Lower leg skin (tissue), 4 donors: ENCODE results near the gene BLTP2. TPM values are rescaled to one million over a fixed set of nuclear protein-coding genes. Genes with fewer than 3 reads are reported as not detected.

Experiments
- DNase-seq, 2 donors: peaks; one replicate each; pipeline ENCODE4 v3.0.0-alpha.2; 2019; ENCODE audit warnings: low spot score in 2 of 2
- H3K4me3 ChIP-seq: fragments of 200-600 bp; sonication (generic); 2 replicates; pipeline ENCODE4 v1.5.1; 2017; ENCODE audit warnings: mild to moderate bottlenecking, low read depth; ENCODE audit not compliant: poor library complexity, severe bottlenecking
- POLR2A ChIP-seq, 2 donors: fragments of 450-650 bp; IDR thresholded peaks; one replicate each; pipeline ENCODE4 v1.6.1; 2016 to 2017; ENCODE audit warnings: antibody characterized with exemption in 2 of 2, mild to moderate bottlenecking in 1 of 2, moderate library complexity in 1 of 2
- WGBS, 2 donors: methylation state at CpG; one replicate each; pipeline ENCODE4 v1.1.5; 2018; 5-methylcytosine and 5-hydroxymethylcytosine counted together
- intact Hi-C: fragments of 100-400 bp; cut with DNase I; formaldehyde crosslinking; loops from one replicate; pipeline ENCODE4 v1.15.0; 2023; ENCODE audit warnings: low total_unique reads
- total RNA-seq, 4 donors: library from RNA; depleted of rRNA; stranded (reverse); fragments of >200 nt; gene quantifications; one replicate each; pipeline ENCODE4 v1.1.0, GENCODE V29; 2016
- TF ChIP-seq, protein P1 (sequence below), 3 donors: fragments of 450-650 bp; IDR thresholded peaks; one replicate each; pipeline ENCODE4 v1.5.1; 2016; ENCODE audit warnings: antibody characterized with exemption in 3 of 3, mild to moderate bottlenecking in 3 of 3, moderate library complexity in 2 of 3

Gene BLTP2
- total RNA-seq, 4 donors from 2014 or later = 51.0 to 93.7 (median 83.7) TPM

DNA sequence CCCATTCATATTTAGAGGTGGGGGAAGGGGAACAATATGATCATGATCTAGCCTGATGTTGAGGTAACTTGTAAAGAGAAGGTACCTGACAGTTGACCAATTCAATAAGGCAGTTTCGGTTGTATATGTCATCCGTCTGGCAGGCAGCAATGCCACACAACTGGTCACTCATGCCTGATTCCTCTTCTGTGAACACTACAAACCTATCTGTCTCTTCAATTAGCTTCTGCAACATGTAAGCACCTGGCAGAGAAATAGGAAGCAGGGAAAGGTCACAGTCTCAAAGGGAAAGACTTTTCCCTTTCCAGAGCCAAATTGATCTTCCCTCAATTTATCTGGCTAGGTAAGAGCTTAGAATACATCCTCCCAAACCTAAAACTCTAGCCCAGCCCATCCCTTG lies 20.8 kb downstream of the BLTP2 start:
- WGBS, 2 donors = 87 to 94% methylated on average over 2 of the region's 2 CpGs
- intact Hi-C loops = no loop called here

DNA sequence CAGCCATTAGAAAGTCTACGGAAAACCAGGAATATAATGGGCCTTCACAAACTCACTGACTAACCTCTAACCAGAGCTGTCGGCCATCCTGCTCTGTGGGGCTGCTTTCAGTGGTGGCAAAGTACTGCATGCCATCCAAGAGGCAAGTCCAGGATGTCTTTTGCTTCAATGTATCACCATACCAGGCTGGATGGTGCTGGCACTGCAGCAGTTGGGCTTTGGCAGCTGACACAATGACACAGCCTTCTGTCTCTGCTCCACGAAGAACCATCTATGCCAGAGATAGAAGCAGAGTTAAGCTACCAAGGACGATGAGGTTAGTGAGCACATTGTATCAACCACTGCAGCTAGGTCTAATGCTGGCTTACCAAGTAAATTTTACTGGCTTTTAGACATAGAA lies 21.3 kb downstream of the BLTP2 start:
- TF ChIP-seq, protein P1, sequence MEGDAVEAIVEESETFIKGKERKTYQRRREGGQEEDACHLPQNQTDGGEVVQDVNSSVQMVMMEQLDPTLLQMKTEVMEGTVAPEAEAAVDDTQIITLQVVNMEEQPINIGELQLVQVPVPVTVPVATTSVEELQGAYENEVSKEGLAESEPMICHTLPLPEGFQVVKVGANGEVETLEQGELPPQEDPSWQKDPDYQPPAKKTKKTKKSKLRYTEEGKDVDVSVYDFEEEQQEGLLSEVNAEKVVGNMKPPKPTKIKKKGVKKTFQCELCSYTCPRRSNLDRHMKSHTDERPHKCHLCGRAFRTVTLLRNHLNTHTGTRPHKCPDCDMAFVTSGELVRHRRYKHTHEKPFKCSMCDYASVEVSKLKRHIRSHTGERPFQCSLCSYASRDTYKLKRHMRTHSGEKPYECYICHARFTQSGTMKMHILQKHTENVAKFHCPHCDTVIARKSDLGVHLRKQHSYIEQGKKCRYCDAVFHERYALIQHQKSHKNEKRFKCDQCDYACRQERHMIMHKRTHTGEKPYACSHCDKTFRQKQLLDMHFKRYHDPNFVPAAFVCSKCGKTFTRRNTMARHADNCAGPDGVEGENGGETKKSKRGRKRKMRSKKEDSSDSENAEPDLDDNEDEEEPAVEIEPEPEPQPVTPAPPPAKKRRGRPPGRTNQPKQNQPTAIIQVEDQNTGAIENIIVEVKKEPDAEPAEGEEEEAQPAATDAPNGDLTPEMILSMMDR (IDR thresholded peaks at IDR 0.05) = no peak
- no peak for TF ChIP-seq POLR2A (IDR thresholded peaks at IDR 0.05)
- no peak overlapping the region for H3K4me3 ChIP-seq
- no peak for DNase-seq
- 82 to 87% methylated on average over 4 of the region's 4 CpGs for WGBS, 2 donors
- intact Hi-C loops = no loop called here

More for the DNA sequence above, 20.8 kb downstream of the BLTP2 start:
- no peak overlapping the region for H3K4me3 ChIP-seq
- DNase-seq = no peak
- TF ChIP-seq, protein P1 (IDR thresholded peaks at IDR 0.05) = no peak
- no peak for TF ChIP-seq POLR2A (IDR thresholded peaks at IDR 0.05)

DNA sequence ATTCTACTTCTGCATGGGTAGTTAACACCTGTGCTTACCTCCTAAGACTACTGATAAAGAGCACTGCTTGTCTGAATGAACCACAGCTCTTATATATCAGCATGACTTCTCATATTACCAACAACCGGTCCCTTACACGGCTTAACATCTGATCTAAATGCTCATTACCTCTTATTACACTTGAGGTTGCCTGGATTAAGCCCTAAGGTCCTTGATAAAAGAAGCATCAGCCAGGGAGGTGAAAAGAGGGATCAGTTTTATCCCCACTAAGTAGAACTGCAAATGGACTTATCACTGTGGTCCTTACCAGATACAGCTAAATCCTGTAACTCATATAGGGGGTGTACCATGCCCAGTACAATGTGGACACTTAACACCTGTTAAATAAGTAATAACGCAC lies 22.8 kb downstream of the BLTP2 start:
- TF ChIP-seq, protein P1 (IDR thresholded peaks at IDR 0.05) = no peak
- no peak for TF ChIP-seq POLR2A (IDR thresholded peaks at IDR 0.05)
- H3K4me3 ChIP-seq = no peak overlapping the region
- WGBS, 2 donors = 95% methylated on average over 3 of the region's 3 CpGs
- intact Hi-C loops = no loop called here
- no peak for DNase-seq

DNA sequence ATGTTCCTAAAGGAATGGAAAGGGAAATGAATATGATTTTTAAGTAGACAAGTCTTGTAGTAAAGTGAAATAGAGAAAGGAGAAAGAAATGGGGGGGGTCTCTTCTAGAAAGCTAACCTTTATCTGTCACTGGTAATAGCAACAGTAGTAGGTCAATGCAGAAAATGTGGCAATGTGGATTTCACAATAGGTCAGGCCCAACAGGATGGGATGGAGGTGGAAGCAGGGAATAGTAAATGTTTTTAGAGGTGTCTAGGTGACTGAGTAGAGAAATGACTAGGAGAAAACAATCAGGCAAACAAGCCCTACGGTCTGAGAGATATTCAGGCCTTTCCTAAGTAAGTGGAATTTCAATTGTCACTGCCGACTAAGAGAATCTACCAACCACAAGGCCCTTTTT lies 24.9 kb downstream of the BLTP2 start:
- TF ChIP-seq, protein P1 (IDR thresholded peaks at IDR 0.05) = no peak
- TF ChIP-seq POLR2A (IDR thresholded peaks at IDR 0.05) = no peak
- intact Hi-C loops = no loop called here
- H3K4me3 ChIP-seq = no peak overlapping the region
- no peak for DNase-seq
- WGBS, 2 donors = 76 to 87% methylated on average over 2 of the region's 2 CpGs

DNA sequence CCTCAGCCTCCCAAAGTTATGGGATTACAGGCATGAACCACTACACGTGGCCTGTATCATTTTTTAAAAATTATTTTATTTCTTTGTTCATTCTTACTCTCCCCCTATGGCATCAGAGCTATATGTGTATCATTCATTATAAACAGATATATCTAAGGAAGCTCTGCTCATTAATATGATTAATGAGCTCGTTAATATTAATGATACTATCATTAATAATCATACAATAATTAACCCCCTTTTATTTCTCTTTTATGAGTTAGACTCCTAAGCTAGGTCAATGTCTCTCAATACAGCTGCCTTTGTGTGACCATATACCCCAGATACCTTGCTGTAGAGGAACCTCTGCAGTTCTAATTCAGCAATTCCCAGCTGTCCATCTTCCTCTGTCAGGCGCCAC lies 26.5 kb downstream of the BLTP2 start:
- intact Hi-C loops = no loop called here
- DNase-seq = no peak

DNA sequence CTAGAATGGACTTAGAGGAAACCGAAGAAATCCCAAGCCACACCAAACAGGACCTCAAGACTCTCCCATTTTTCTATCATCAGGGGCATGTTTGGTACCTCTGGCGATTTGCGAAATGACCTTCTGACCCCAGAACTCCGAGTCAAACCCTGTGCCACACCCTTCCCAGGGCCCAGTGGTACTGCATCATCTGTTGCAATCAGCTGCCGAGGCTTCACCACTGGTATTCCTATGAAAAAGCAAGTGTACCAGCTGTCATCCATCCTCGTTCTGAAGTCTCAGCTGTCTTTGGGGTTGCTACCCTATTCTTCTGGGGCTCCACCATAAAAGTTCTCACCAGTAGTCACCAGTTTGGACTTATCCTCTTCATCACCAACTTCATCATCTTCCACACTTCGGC lies 28.7 kb downstream of the BLTP2 start:
- TF ChIP-seq POLR2A (IDR thresholded peaks at IDR 0.05) = no peak
- TF ChIP-seq, protein P1 (IDR thresholded peaks at IDR 0.05) = no peak
- DNase-seq = peak in 1 of 2 donors; percentile 61
- intact Hi-C loops = no loop called here
- no peak overlapping the region for H3K4me3 ChIP-seq
- 78 to 87% methylated on average over 7 of the region's 7 CpGs for WGBS, 2 donors

More for the DNA sequence above, 26.5 kb downstream of the BLTP2 start:
- WGBS, 2 donors = 92 to 94% methylated on average over 3 of the region's 3 CpGs
- H3K4me3 ChIP-seq = no peak overlapping the region
- TF ChIP-seq, protein P1 (IDR thresholded peaks at IDR 0.05) = no peak
- no peak for TF ChIP-seq POLR2A (IDR thresholded peaks at IDR 0.05)
